GM12878 (cell line): ENCODE results near the gene CDHR4. TPM values are rescaled to one million over a fixed set of nuclear protein-coding genes. Genes with fewer than 3 reads are reported as not detected.

ENCODE experiments used
- ATAC-seq: fragments of 200-7000 bp; cut with Tn5 transposase; 3 replicates; pipeline ENCODE4 v1.9.1; 2020; ENCODE audit warnings: mild to moderate bottlenecking, moderate library complexity
- BruUV-seq: library from RNA; stranded (reverse); fragments of 400-500 nt; replicated peaks from 2 replicates; lab custom pipeline; 2021; lab: Mats Ljungman, UMichigan
- CTCF ChIA-PET: fragments of 300-600 bp; sonication (Branson Sonifier 250); formaldehyde crosslinking; extraction: SDS; loops from one replicate; lab custom pipeline; 2021; ENCODE audit warnings: inconsistent platforms; lab: Yijun Ruan, JAX
- POLR2A ChIA-PET: fragments of 350-600 bp; formaldehyde crosslinking; extraction: SDS; loops from one replicate; lab custom pipeline; 2021; ENCODE audit warnings: inconsistent platforms; lab: Charles Lee
- RAD21 ChIA-PET: fragments of 300-600 bp; sonication (Branson Sonifier 250); formaldehyde crosslinking; loops from one replicate; lab custom pipeline; 2023; ENCODE audit warnings: antibody characterized with exemption; ENCODE audit not compliant: unreplicated experiment; lab: Charles Lee
- SMC1A ChIA-PET: fragments of 300-600 bp; sonication (Branson Sonifier 250); formaldehyde crosslinking; loops from one replicate; lab custom pipeline; 2023; ENCODE audit not compliant: unreplicated experiment, uncharacterized antibody; lab: Charles Lee
- DNase-seq: peaks from one replicate; pipeline ENCODE4 v3.0.0-alpha.2; 2011; ENCODE audit warnings: low read depth, low spot score
- FAIRE-seq: peaks from 3 replicates; lab custom pipeline; 2011; peaks lifted over from hg19 to GRCh38; lab: Jason Lieb, UNC
- H2AFZ ChIP-seq: 2 replicates; pipeline ENCODE4 v1.6.0; 2011; ENCODE audit warnings: low read depth, low read length, control low read depth; ENCODE audit not compliant: control insufficient read depth
- H3K27ac ChIP-seq: 2 replicates; pipeline ENCODE4 v1.5.1; 2011; ENCODE audit warnings: control low read depth; ENCODE audit not compliant: control insufficient read depth, insufficient read depth
- H3K27me3 ChIP-seq, 2 experiments: replicated peaks in 1 of 2; 2 replicates each; pipeline versions ENCODE4 v1.6.0 to v1.6.1; 2011; ENCODE audit warnings: low read length in 1 of 2; ENCODE audit not compliant: control insufficient read depth in 2 of 2, insufficient read depth in 2 of 2
- H3K36me3 ChIP-seq, 2 experiments: 2 replicates each; pipeline ENCODE4 v1.5.1; 2011; ENCODE audit warnings: low read length in 1 of 2; ENCODE audit not compliant: control insufficient read depth in 2 of 2, insufficient read depth in 2 of 2
- H3K4me1 ChIP-seq: 2 replicates; pipeline ENCODE4 v1.6.1; 2011; ENCODE audit warnings: mild to moderate bottlenecking, low read length, moderate library complexity, mixed read lengths; ENCODE audit not compliant: control insufficient read depth, insufficient read depth
- H3K4me2 ChIP-seq: 2 replicates; pipeline ENCODE4 v1.6.0; 2011; ENCODE audit warnings: control low read depth; ENCODE audit not compliant: control insufficient read depth, insufficient read depth
- H3K4me3 ChIP-seq: fragments of 200-600 bp; sonication (generic); 2 replicates; pipeline ENCODE4 v1.5.1; 2016
- H3K79me2 ChIP-seq: 2 replicates; pipeline ENCODE4 v1.6.0; 2011; ENCODE audit warnings: low read length; ENCODE audit not compliant: control insufficient read depth, insufficient read depth
- H3K9ac ChIP-seq: 2 replicates; pipeline ENCODE4 v1.8.0; 2011; ENCODE audit warnings: low read length, control low read depth, mixed read lengths; ENCODE audit not compliant: control insufficient read depth, insufficient read depth
- H3K9me3 ChIP-seq: replicated peaks from 3 replicates; pipeline ENCODE4 v1.5.1; 2011; ENCODE audit warnings: mild to moderate bottlenecking, low read length; ENCODE audit not compliant: control insufficient read depth, insufficient read depth
- H4K20me1 ChIP-seq: 2 replicates; pipeline ENCODE4 v1.6.0; 2011; ENCODE audit not compliant: control insufficient read depth, insufficient read depth
- BCL11A ChIP-seq: IDR thresholded peaks from 2 replicates; pipeline ENCODE4 v1.6.1; 2011; ENCODE audit warnings: low read depth, low read length
- BHLHE40 ChIP-seq, 2 experiments: fragments of 450-650 bp in 1 of 2; IDR thresholded peaks; 2 replicates each; pipeline ENCODE4 v1.6.1; 2011 to 2017; ENCODE audit warnings: low read depth in 2 of 2, borderline replicate concordance in 1 of 2, improper control_type of control experiment in 1 of 2, low read length in 1 of 2, mild to moderate bottlenecking in 1 of 2
- EED ChIP-seq: sonication (generic); IDR thresholded peaks from 2 replicates; pipeline ENCODE4 v1.6.1; 2016; ENCODE audit warnings: antibody characterized with exemption, low read depth
- EP300 ChIP-seq, 2 experiments: fragments of 150-350 bp in 1 of 2; IDR thresholded peaks; 2 replicates each; pipeline ENCODE4 v1.6.1; 2011 to 2012; ENCODE audit warnings: low read depth in 2 of 2, low read length in 2 of 2, borderline replicate concordance in 1 of 2, improper control_type of control experiment in 1 of 2, inconsistent platforms in 1 of 2; ENCODE audit not compliant: control insufficient read depth in 1 of 2
- ETV6 ChIP-seq, 2 experiments: fragments of 450-650 bp in 1 of 2; IDR thresholded peaks in 1 of 2; conservative IDR thresholded peaks in 1 of 2; 2 replicates each; pipeline ENCODE4 v1.6.1; 2014; ENCODE audit warnings: antibody characterized with exemption in 1 of 2, borderline replicate concordance in 1 of 2, low read depth in 1 of 2, mild to moderate bottlenecking in 1 of 2, moderate library complexity in 1 of 2
- MEF2B ChIP-seq: fragments of 450-650 bp; IDR thresholded peaks from 2 replicates; pipeline ENCODE4 v1.6.1; 2018; ENCODE audit warnings: mild to moderate bottlenecking, moderate library complexity; ENCODE audit not compliant: partially characterized antibody, poor library complexity, severe bottlenecking
- MLLT1 ChIP-seq: fragments of 450-650 bp; IDR thresholded peaks from 2 replicates; pipeline ENCODE4 v1.6.1; 2016; ENCODE audit warnings: mild to moderate bottlenecking
- PBX3 ChIP-seq: IDR thresholded peaks from 2 replicates; pipeline ENCODE4 v1.6.1; 2011; ENCODE audit warnings: mild to moderate bottlenecking, low read depth, low read length, moderate library complexity; ENCODE audit not compliant: insufficient replicate concordance
- RB1 ChIP-seq: fragments of 450-650 bp; formaldehyde crosslinking; IDR thresholded peaks from 2 replicates; pipeline ENCODE4 v1.6.1; 2017; ENCODE audit warnings: mild to moderate bottlenecking, borderline replicate concordance
- RBBP5 ChIP-seq: fragments of 200-600 bp; sonication (generic); conservative IDR thresholded peaks from 2 replicates; pipeline ENCODE4 v1.6.1; 2016
- SUPT20H ChIP-seq: IDR thresholded peaks from 2 replicates; pipeline ENCODE4 v1.6.1; 2011; ENCODE audit warnings: low read depth, mild to moderate bottlenecking, low read length, moderate library complexity, borderline replicate concordance; ENCODE audit not compliant: control insufficient read depth
- TAF1 ChIP-seq: IDR thresholded peaks from 2 replicates; pipeline ENCODE4 v1.6.1; 2011; ENCODE audit warnings: mild to moderate bottlenecking, low read depth, low read length, borderline replicate concordance
- TCF12 ChIP-seq: IDR thresholded peaks from 2 replicates; pipeline ENCODE4 v1.6.1; 2011; ENCODE audit warnings: low read depth, mild to moderate bottlenecking, low read length
- ZNF687 ChIP-seq: fragments of 450-650 bp; IDR thresholded peaks from 2 replicates; pipeline ENCODE4 v1.6.1; 2017; ENCODE audit warnings: mild to moderate bottlenecking, moderate library complexity
- WGBS: methylation state at CpG from one replicate; pipeline ENCODE4 v1.1.6; 2016; ENCODE audit warnings: low lambda C conversion rate; ENCODE audit not compliant: insufficient replicate concordance, insufficient coverage; ENCODE audit errors: missing lambda C conversion rate; 5-methylcytosine and 5-hydroxymethylcytosine counted together
- in situ Hi-C: fragments of 300-500 bp; cut with MboI; formaldehyde crosslinking; loops from 9 replicates; pipeline ENCODE4 v1.14.3; 2018; ENCODE audit warnings: mixed read lengths
- intact Hi-C: fragments of 100-400 bp; cut with micrococcal nuclease; formaldehyde crosslinking; loops from one replicate; pipeline ENCODE4 v1.14.2; 2022; ENCODE audit not compliant: unreplicated experiment
- polyA plus RNA-seq, 11 experiments: library from polyadenylated mRNA; depleted of rRNA in 4 of 11; unstranded in 6 of 11; stranded (reverse) in 5 of 11; fragments of >200 nt; fragmentation: Nextera tagmentation in 4 of 11; fragmentation: Illumina TruSeq in 1 of 11; extraction: Ambion mirVana in 4 of 11; extraction: Trizol in 1 of 11; gene quantifications; 1 replicate in 1 of 11; 2 replicates in 10 of 11; pipeline versions ENCODE4 v1.2.1 to v1.2.3, GENCODE V29; 2011 to 2016; ENCODE audit warnings: inconsistent platforms in 2 of 11, missing spikeins in 2 of 11, low read depth in 1 of 11
- total RNA-seq, 4 experiments: library from RNA; depleted of rRNA in 3 of 4; stranded (reverse); fragments of >200 nt in 3 of 4; fragmentation: Illumina TruSeq in 1 of 4; extraction: Trizol in 1 of 4; gene quantifications; 2 replicates each; pipeline versions ENCODE4 v1.2.1 to v1.2.3, GENCODE V29; 2013 to 2021

CDHR4 gene
- total and polyA plus RNA-seq, 10 of the 15 experiments (the other 5 are each of a cell fraction or from before 2014, with no cell fraction given): not detected

- no peak for FAIRE-seq
- no peaks in the 10 kb centered on the region for H4K20me1 ChIP-seq
- in situ Hi-C loops: no loop called here
- TF ChIP-seq MLLT1 (peak; percentile 51; the same call in 1 of the 2 replicates), BHLHE40 (IDR thresholded peaks at IDR 0.05; ENCODE audit: borderline replicate concordance in 1 of 2, low read depth in 2 of 2, low read length in 1 of 2) (peak in 1 of 2 experiments; percentile 17; a peak in 1 of 4 replicates), TAF1 (no peak), ETV6 (conservative IDR thresholded peaks at IDR 0.05 in 1 of 2, IDR thresholded peaks at IDR 0.05 in 1 of 2; ENCODE audit: borderline replicate concordance in 1 of 2, low read depth in 1 of 2) (0 out of 4 replicates have a peak, but pooled peaks of 1 of the 2 experiments have one; percentile 16), SUPT20H (no peak), EED (peak; percentile 68), ZNF687 (no peak), EP300 (IDR thresholded peaks at IDR 0.05; ENCODE audit: borderline replicate concordance in 1 of 2, control insufficient read depth in 1 of 2, low read depth in 2 of 2, low read length in 2 of 2) (no peak), BCL11A (no peak), RBBP5 (no peak), MEF2B (no peak), RB1 (no peak), TCF12 (peak; percentile 42; the same call in 1 of the 2 replicates), PBX3 (peak; percentile 33)
- peak overlapping the region; percentile 89 for H3K4me2 ChIP-seq
- H3K79me2 ChIP-seq: peaks cover 5% of the 10 kb centered on the region
- H3K4me1 ChIP-seq: peaks cover 48% of the 10 kb centered on the region
- no peaks in the 10 kb centered on the region for H3K9me3 ChIP-seq
- intact Hi-C loops: no loop called here
- no peak overlapping the region for H3K4me3 ChIP-seq
- peak overlapping the region; percentile 3 for H3K9ac ChIP-seq
- CTCF ChIA-PET: interaction anchor here (0.9 to 12.0 kb wide), 5 partner anchors 9 to 101 kb away, joined by 3 to 327 read pairs (median 4); partner anchors contain the start of gene UBA7
- H3K27me3 ChIP-seq: no peaks in the 10 kb centered on the region
- ATAC-seq: no peak
- RAD21 ChIA-PET: interaction anchor here (1.1 to 2.8 kb wide), 4 partner anchors 31 to 268 kb away, joined by 3 to 11 read pairs (median 7); partner anchors contain the start of gene MON1A
- peak overlapping the region; percentile 80 for H3K27ac ChIP-seq
- no TSS peak for BruUV-seq
- SMC1A ChIA-PET: interaction anchor here (1.2 to 9.4 kb wide), 2 partner anchors 32 to 38 kb away, joined by 3 to 146 read pairs; no protein-coding TSS in a partner anchor
- DNase-seq: no peak
- H3K36me3 ChIP-seq: peaks cover 4 to 5% of the 10 kb centered on the region in 2 experiments; a peak in 3 of 4 replicates
- H2AFZ ChIP-seq: no peak overlapping the region
- POLR2A ChIA-PET: interaction anchor here (0.5 to 1.1 kb wide), 3 partner anchors 9 to 205 kb away, joined by 3 to 6 read pairs (median 3); no protein-coding TSS in a partner anchor
- 66% methylated on average over 13 of the region's 13 CpGs for WGBS
These were observed 7.9 kb upstream of the CDHR4 start for GRCh38 chr3:49807431-49808114.
